ENCODE measurements around the gene MGAT2. TPM values are rescaled to one million over a fixed set of nuclear protein-coding genes. Genes with fewer than 3 reads are reported as not detected.
"Not testable (repeated sequence)": the region's sequence is repeated elsewhere in the genome, so short reads cannot be mapped to it uniquely, and the experiment has no call there.

Gene MGAT2
- total RNA-seq, 1 donor from 2014 or later = 47.0 TPM

GRCh38 chr14:49654511-49654910 lies 33.9 kb downstream of the MGAT2 start:
- Mint-ChIP-seq H3K27ac (ENCODE audit: unreplicated experiment) (no peak overlapping the region), H3K27me3 (ENCODE audit: unreplicated experiment) (no peaks in the 10 kb centered on the region), H3K4me1 (ENCODE audit: unreplicated experiment) (no peaks in the 10 kb centered on the region), H3K36me3 (ENCODE audit: low read depth, unreplicated experiment) (no peaks in the 10 kb centered on the region), H3K4me3 (ENCODE audit: unreplicated experiment) (no peak overlapping the region), H3K9me3 (ENCODE audit: unreplicated experiment) (no peaks in the 10 kb centered on the region)
- TF ChIP-seq CTCF (IDR thresholded peaks at IDR 0.05; ENCODE audit: unreplicated experiment) = no peak
- no peak for DNase-seq (ENCODE audit: low spot score)

GRCh38 chr14:49657500-49657899 lies 36.9 kb downstream of the MGAT2 start:
- not testable (repeated sequence) for DNase-seq (ENCODE audit: low spot score); H3K4me1 Mint-ChIP-seq (ENCODE audit: unreplicated experiment); H3K9me3 Mint-ChIP-seq (ENCODE audit: unreplicated experiment); H3K27ac Mint-ChIP-seq (ENCODE audit: unreplicated experiment); H3K4me3 Mint-ChIP-seq (ENCODE audit: unreplicated experiment); H3K36me3 Mint-ChIP-seq (ENCODE audit: low read depth, unreplicated experiment); H3K27me3 Mint-ChIP-seq (ENCODE audit: unreplicated experiment)

GRCh38 chr14:49659526-49660455 lies 39.2 kb downstream of the MGAT2 start:
- Mint-ChIP-seq H3K27me3 (ENCODE audit: unreplicated experiment) (no peaks in the 10 kb centered on the region), H3K4me1 (ENCODE audit: unreplicated experiment) (no peaks in the 10 kb centered on the region), H3K4me3 (ENCODE audit: unreplicated experiment) (no peak overlapping the region), H3K36me3 (ENCODE audit: low read depth, unreplicated experiment) (no peaks in the 10 kb centered on the region), H3K27ac (ENCODE audit: unreplicated experiment) (no peak overlapping the region), H3K9me3 (ENCODE audit: unreplicated experiment) (no peaks in the 10 kb centered on the region)
- no peak for DNase-seq (ENCODE audit: low spot score)
- TF ChIP-seq CTCF (IDR thresholded peaks at IDR 0.05; ENCODE audit: unreplicated experiment) = no peak

GRCh38 chr14:49670475-49670874 lies 49.9 kb downstream of the MGAT2 start:
- no peak for DNase-seq (ENCODE audit: low spot score)
- Mint-ChIP-seq H3K4me3 (ENCODE audit: unreplicated experiment) (no peak overlapping the region), H3K4me1 (ENCODE audit: unreplicated experiment) (no peaks in the 10 kb centered on the region), H3K9me3 (ENCODE audit: unreplicated experiment) (no peaks in the 10 kb centered on the region), H3K27ac (ENCODE audit: unreplicated experiment) (no peak overlapping the region), H3K27me3 (ENCODE audit: unreplicated experiment) (no peaks in the 10 kb centered on the region), H3K36me3 (ENCODE audit: low read depth, unreplicated experiment) (peaks cover 4% of the 10 kb centered on the region)
- TF ChIP-seq CTCF (IDR thresholded peaks at IDR 0.05; ENCODE audit: unreplicated experiment) = no peak

Other genes with a start within 250 kb of the MGAT2 start
- 2,246 TPM for gene RPS29, start 34.4 kb upstream of the MGAT2 start, total RNA-seq (ENCODE audit: unreplicated experiment)
- 12.9 TPM for gene LRR1, start 21.9 kb upstream of the MGAT2 start, total RNA-seq (ENCODE audit: unreplicated experiment)
- gene RPL36AL, start 173 bp upstream of the MGAT2 start, total RNA-seq (ENCODE audit: unreplicated experiment) = 186 TPM
- 8.6 TPM for gene DNAAF2, start 14.4 kb downstream of the MGAT2 start, total RNA-seq (ENCODE audit: unreplicated experiment)
- gene POLE2, start 67.4 kb downstream of the MGAT2 start, total RNA-seq (ENCODE audit: unreplicated experiment) = 6.7 TPM
- gene KLHDC1, start 72.3 kb downstream of the MGAT2 start, total RNA-seq (ENCODE audit: unreplicated experiment) = 1.6 TPM
- gene KLHDC2, start 147.4 kb downstream of the MGAT2 start, total RNA-seq (ENCODE audit: unreplicated experiment) = 39.7 TPM
- 55.5 TPM for gene NEMF, start 232.0 kb downstream of the MGAT2 start, total RNA-seq (ENCODE audit: unreplicated experiment)